ENCODE data around the gene DBX1. TPM values are rescaled to one million over a fixed set of nuclear protein-coding genes. Genes with fewer than 3 reads are reported as not detected.

The DBX1 gene
- total and polyA plus RNA-seq, 10 of the 15 experiments (the other 5 are each of a cell fraction or from before 2014, with no cell fraction given) = not detected

DNA sequence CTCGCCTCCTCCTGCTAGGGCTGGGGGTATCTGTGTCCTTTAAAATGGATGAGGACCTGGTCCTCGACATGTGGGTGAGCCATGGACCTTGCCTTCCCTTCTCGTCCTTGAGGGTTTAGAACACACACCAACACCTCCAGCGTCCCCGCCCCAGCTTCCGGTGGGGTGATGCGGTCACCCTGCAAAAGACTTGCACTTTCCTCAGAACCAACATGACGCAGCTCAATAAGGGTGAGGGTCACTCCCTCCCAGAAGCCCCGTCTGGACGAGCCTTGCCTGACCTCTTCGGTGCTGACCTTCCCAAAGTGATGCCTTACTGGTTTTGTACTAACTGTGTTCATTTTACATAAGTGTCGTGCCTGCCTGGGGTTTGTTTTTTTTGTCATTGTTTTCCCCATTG is 41.0 kb downstream of the DBX1 start:
- FAIRE-seq (no peak), ATAC-seq (no peak), DNase-seq (ENCODE audit: low read depth, low spot score) (no peak)
- no peak overlapping the region for H3K4me3 ChIP-seq
- no peak overlapping the region for H3K4me2 ChIP-seq (ENCODE audit: control insufficient read depth, insufficient read depth)
- no peaks in the 10 kb centered on the region for H3K9me3 ChIP-seq (replicated peaks; ENCODE audit: control insufficient read depth, insufficient read depth, low read length)
- H3K9ac ChIP-seq (ENCODE audit: control insufficient read depth, insufficient read depth, low read length) = no peak overlapping the region
- H2AFZ ChIP-seq (ENCODE audit: control insufficient read depth, low read depth, low read length) = no peak overlapping the region
- H3K36me3 ChIP-seq (ENCODE audit: control insufficient read depth in 2 of 2, insufficient read depth in 2 of 2, low read length in 1 of 2) = no peaks in the 10 kb centered on the region
- no peaks in the 10 kb centered on the region for H3K79me2 ChIP-seq (ENCODE audit: control insufficient read depth, insufficient read depth, low read length)
- no peak for TF ChIP-seq FOXM1 (IDR thresholded peaks at IDR 0.05; ENCODE audit: low read depth, low read length)
- TF ChIP-seq ZNF622 (IDR thresholded peaks at IDR 0.05) = no peak
- TF ChIP-seq SIN3A (IDR thresholded peaks at IDR 0.05; ENCODE audit: low read depth, low read length) = no peak
- no peak for TF ChIP-seq RB1 (IDR thresholded peaks at IDR 0.05; ENCODE audit: borderline replicate concordance)
- no peak for TF ChIP-seq SMAD5 (IDR thresholded peaks at IDR 0.05; ENCODE audit: low read depth)
- TF ChIP-seq NFYB (IDR thresholded peaks at IDR 0.05; ENCODE audit: insufficient read depth, low read depth, low read length) = no peak
- TF ChIP-seq NRF1 (conservative IDR thresholded peaks at IDR 0.05; ENCODE audit: low read depth, low read length) = no peak
- no peak for TF ChIP-seq PAX5 (IDR thresholded peaks at IDR 0.05; ENCODE audit: borderline replicate concordance, low read depth, low read length)
- no peaks in the 10 kb centered on the region for H3K4me1 ChIP-seq (ENCODE audit: control insufficient read depth, insufficient read depth, low read length)
- ChIA-PET SMC1A (ENCODE audit: uncharacterized antibody, unreplicated experiment) (no interaction called here), POLR2A (no interaction called here), RAD21 (ENCODE audit: unreplicated experiment) (no interaction called here), CTCF (no interaction called here)
- no peaks in the 10 kb centered on the region for H3K27me3 ChIP-seq (replicated peaks in 1 of 2; ENCODE audit: control insufficient read depth in 2 of 2, insufficient read depth in 2 of 2, low read length in 1 of 2)
- H3K27ac ChIP-seq (ENCODE audit: control insufficient read depth, insufficient read depth) = no peak overlapping the region
- BruUV-seq (replicated peaks) = no TSS peak
- no peaks in the 10 kb centered on the region for H4K20me1 ChIP-seq (ENCODE audit: control insufficient read depth, insufficient read depth)
- WGBS (ENCODE audit: insufficient coverage, insufficient replicate concordance, low lambda C conversion rate, missing lambda C conversion rate) = 43% methylated on average over 12 of the region's 12 CpGs
- intact Hi-C loops (cut with micrococcal nuclease; ENCODE audit: unreplicated experiment) = no loop called here
- in situ Hi-C loops (cut with MboI) = no loop called here

DNA sequence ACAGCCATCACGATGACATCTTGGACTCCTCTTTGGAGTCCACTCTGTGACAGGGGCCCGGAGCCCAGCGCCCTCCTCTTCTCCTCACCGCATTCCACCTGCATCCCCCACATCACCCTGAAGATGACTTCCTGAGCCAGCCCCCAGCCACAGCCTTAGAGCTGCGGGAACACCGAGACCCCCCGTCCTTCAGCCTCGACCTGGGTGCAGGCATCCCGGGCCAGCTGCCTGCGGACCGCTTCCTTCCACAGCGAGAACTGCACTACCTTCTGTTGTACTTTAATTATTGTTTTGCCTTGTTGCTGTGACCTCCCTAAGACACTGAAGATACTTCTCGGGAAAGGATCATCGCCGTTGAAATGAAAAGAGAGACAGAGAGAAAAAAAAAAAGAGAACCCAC is 42.1 kb downstream of the DBX1 start:
- H3K9ac ChIP-seq (ENCODE audit: control insufficient read depth, insufficient read depth, low read length) = no peak overlapping the region
- no peaks in the 10 kb centered on the region for H4K20me1 ChIP-seq (ENCODE audit: control insufficient read depth, insufficient read depth)
- ATAC-seq = no peak
- H3K27me3 ChIP-seq (replicated peaks in 1 of 2; ENCODE audit: control insufficient read depth in 2 of 2, insufficient read depth in 2 of 2, low read length in 1 of 2) = no peaks in the 10 kb centered on the region
- RAD21 ChIA-PET (ENCODE audit: unreplicated experiment) = interaction anchor here (0.6 kb wide), 1 partner anchor 236 kb away, joined by 4 read pairs; no protein-coding TSS in a partner anchor
- in situ Hi-C loops (cut with MboI) (no loop called here), intact Hi-C loops (cut with micrococcal nuclease; ENCODE audit: unreplicated experiment) (no loop called here)
- H3K4me3 ChIP-seq = no peak overlapping the region
- 55% methylated on average over 15 of the region's 15 CpGs for WGBS (ENCODE audit: insufficient coverage, insufficient replicate concordance, low lambda C conversion rate, missing lambda C conversion rate)
- no peak overlapping the region for H2AFZ ChIP-seq (ENCODE audit: control insufficient read depth, low read depth, low read length)
- no TSS peak for BruUV-seq (replicated peaks)
- CTCF ChIA-PET = interaction anchor here (1.1 to 2.3 kb wide), 3 partner anchors 14 to 181 kb away, joined by 3 to 5 read pairs (median 5); no protein-coding TSS in a partner anchor
- no peak overlapping the region for H3K27ac ChIP-seq (ENCODE audit: control insufficient read depth, insufficient read depth)
- SMC1A ChIA-PET (ENCODE audit: uncharacterized antibody, unreplicated experiment) = interaction anchor here (1.2 kb wide), 1 partner anchor 212 kb away, joined by 3 read pairs; no protein-coding TSS in a partner anchor
- no peaks in the 10 kb centered on the region for H3K4me1 ChIP-seq (ENCODE audit: control insufficient read depth, insufficient read depth, low read length)
- no peaks in the 10 kb centered on the region for H3K36me3 ChIP-seq (ENCODE audit: control insufficient read depth in 2 of 2, insufficient read depth in 2 of 2, low read length in 1 of 2)
- no peak overlapping the region for H3K4me2 ChIP-seq (ENCODE audit: control insufficient read depth, insufficient read depth)
- FAIRE-seq = no peak
- POLR2A ChIA-PET = interaction anchor here (0.5 kb wide), 1 partner anchor 1001 kb away, joined by 3 read pairs; the partner anchor contains the start of gene ZDHHC13
- no peaks in the 10 kb centered on the region for H3K9me3 ChIP-seq (replicated peaks; ENCODE audit: control insufficient read depth, insufficient read depth, low read length)
- H3K79me2 ChIP-seq (ENCODE audit: control insufficient read depth, insufficient read depth, low read length) = no peaks in the 10 kb centered on the region
- no peak for DNase-seq (ENCODE audit: low read depth, low spot score)
- no peak for TF ChIP-seq SRF (IDR thresholded peaks at IDR 0.05; ENCODE audit: low read depth in 2 of 2, low read length in 2 of 2)
- no peak for TF ChIP-seq ZNF24 (IDR thresholded peaks at IDR 0.05)
- TF ChIP-seq, protein P1, sequence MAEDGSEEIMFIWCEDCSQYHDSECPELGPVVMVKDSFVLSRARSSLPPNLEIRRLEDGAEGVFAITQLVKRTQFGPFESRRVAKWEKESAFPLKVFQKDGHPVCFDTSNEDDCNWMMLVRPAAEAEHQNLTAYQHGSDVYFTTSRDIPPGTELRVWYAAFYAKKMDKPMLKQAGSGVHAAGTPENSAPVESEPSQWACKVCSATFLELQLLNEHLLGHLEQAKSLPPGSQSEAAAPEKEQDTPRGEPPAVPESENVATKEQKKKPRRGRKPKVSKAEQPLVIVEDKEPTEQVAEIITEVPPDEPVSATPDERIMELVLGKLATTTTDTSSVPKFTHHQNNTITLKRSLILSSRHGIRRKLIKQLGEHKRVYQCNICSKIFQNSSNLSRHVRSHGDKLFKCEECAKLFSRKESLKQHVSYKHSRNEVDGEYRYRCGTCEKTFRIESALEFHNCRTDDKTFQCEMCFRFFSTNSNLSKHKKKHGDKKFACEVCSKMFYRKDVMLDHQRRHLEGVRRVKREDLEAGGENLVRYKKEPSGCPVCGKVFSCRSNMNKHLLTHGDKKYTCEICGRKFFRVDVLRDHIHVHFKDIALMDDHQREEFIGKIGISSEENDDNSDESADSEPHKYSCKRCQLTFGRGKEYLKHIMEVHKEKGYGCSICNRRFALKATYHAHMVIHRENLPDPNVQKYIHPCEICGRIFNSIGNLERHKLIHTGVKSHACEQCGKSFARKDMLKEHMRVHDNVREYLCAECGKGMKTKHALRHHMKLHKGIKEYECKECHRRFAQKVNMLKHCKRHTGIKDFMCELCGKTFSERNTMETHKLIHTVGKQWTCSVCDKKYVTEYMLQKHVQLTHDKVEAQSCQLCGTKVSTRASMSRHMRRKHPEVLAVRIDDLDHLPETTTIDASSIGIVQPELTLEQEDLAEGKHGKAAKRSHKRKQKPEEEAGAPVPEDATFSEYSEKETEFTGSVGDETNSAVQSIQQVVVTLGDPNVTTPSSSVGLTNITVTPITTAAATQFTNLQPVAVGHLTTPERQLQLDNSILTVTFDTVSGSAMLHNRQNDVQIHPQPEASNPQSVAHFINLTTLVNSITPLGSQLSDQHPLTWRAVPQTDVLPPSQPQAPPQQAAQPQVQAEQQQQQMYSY (CRISPR knock-in tag; IDR thresholded peaks at IDR 0.05) = no peak
- no peak for TF ChIP-seq MTA2 (IDR thresholded peaks at IDR 0.05; ENCODE audit: low read depth)
- TF ChIP-seq, protein P2, sequence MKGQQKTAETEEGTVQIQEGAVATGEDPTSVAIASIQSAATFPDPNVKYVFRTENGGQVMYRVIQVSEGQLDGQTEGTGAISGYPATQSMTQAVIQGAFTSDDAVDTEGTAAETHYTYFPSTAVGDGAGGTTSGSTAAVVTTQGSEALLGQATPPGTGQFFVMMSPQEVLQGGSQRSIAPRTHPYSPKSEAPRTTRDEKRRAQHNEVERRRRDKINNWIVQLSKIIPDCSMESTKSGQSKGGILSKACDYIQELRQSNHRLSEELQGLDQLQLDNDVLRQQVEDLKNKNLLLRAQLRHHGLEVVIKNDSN (IDR thresholded peaks at IDR 0.05; ENCODE audit: borderline replicate concordance, extremely low read length, insufficient read depth, low read depth, low read length) = no peak
- TF ChIP-seq CHD4 (IDR thresholded peaks at IDR 0.05) = no peak
- TF ChIP-seq ETV6 (conservative IDR thresholded peaks at IDR 0.05 in 1 of 2, IDR thresholded peaks at IDR 0.05 in 1 of 2; ENCODE audit: borderline replicate concordance in 1 of 2, low read depth in 1 of 2) = no peak
- no peak for TF ChIP-seq ZNF622 (IDR thresholded peaks at IDR 0.05)
